ENCODE measurements around the gene NID2.

NID2 gene

DNA sequence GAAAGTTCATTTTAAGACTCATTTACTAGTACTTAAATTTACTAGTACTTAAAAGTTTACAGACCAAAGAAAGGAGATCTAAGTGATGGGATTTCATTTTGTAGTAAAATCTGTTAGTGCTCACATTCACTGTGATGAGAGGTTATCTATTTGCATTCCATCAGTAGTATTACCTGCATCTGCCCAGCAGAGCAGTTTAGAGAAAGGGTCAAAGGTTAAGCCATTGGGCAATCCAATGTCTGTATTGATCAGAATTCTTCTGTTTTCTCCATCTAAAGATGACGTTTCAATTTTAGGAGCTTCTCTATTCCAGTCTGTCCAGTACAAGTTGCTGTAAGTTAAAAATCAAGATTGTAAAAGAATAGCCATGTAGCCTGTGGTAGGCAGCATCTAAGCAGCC lies 61.2 kb downstream of the NID2 start:
- Histone ChIP-seq H3K4me2 (ENCODE audit: insufficient read depth, low read length, poor library complexity, severe bottlenecking) (no peak overlapping the region), H2BK12ac (ENCODE audit: low read length) (no peak overlapping the region), H3K79me1 (ENCODE audit: low read depth, low read length) (peaks cover 2% of the 10 kb centered on the region), H4K8ac (ENCODE audit: low read depth, low read length) (no peak overlapping the region), H3K4me3 (ENCODE audit: low read length in 2 of 2) (no peak overlapping the region), H3K36me3 (replicated peaks in 1 of 2; ENCODE audit: control insufficient read depth in 2 of 2, insufficient read depth in 2 of 2, low read length in 2 of 2) (peaks cover 35 to 97% of the 10 kb centered on the region in 2 donors), H3K9me3 (replicated peaks in 1 of 2; ENCODE audit: control insufficient read depth in 2 of 2, insufficient read depth in 1 of 2, low read depth in 1 of 2, low read length in 2 of 2) (no peaks in the 10 kb centered on the region), H2AFZ (ENCODE audit: low read length) (no peak overlapping the region), H4K91ac (ENCODE audit: low read depth, low read length, poor library complexity) (no peak overlapping the region), H3K14ac (ENCODE audit: low read length) (no peak overlapping the region), H3K18ac (ENCODE audit: low read length) (no peak overlapping the region), H3K27me3 (ENCODE audit: control insufficient read depth in 3 of 3, insufficient read depth in 3 of 3, low read depth in 1 of 3, low read length in 3 of 3) (no peaks in the 10 kb centered on the region), H2BK15ac (ENCODE audit: low read length) (no peak overlapping the region), H3K4me1 (ENCODE audit: control insufficient read depth in 2 of 2, insufficient read depth in 1 of 2, low read depth in 1 of 2, low read length in 2 of 2) (no peaks in the 10 kb centered on the region), H2BK5ac (ENCODE audit: low read length) (no peak overlapping the region), H2BK120ac (ENCODE audit: low read depth, low read length) (no peak overlapping the region), H3K27ac (replicated peaks; ENCODE audit: low read length) (no peak overlapping the region), H3K9ac (ENCODE audit: low read depth, low read length, poor library complexity) (no peak overlapping the region), H3K4ac (ENCODE audit: low read length) (no peak overlapping the region), H2AK5ac (ENCODE audit: low read depth, low read length) (no peak overlapping the region), H3K23ac (ENCODE audit: low read depth, low read length, poor library complexity) (no peak overlapping the region)
- no peak for DNase-seq (ENCODE audit: low spot score)
- no CpG with 5 or more reads among the region's 1 CpG for WGBS, 2 donors (ENCODE audit: extremely low coverage in 2 of 2, insufficient read length in 2 of 2, insufficient replicate concordance in 1 of 2)

DNA sequence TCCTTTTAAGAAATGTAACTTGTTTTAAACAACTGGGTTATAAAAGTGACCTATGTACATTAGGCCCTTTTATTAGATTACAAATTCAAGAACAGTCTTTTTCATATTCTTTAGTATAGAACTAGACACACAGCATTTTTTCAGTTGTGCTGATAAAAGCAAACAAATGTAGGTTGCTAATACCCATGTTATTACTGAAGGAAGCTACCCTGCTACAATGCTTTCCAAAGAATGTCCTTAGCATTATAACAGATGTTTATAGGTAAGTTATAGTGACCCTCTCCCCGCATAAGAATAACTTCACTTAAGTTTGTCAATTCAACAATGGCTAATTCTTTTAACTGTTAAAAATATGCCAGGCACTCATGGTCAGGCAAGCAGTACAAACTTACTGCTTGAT lies 61.6 kb downstream of the NID2 start:
- H3K36me3 ChIP-seq (replicated peaks in 1 of 2; ENCODE audit: control insufficient read depth in 2 of 2, insufficient read depth in 2 of 2, low read length in 2 of 2), result peaks cover 38 to 100% of the 10 kb centered on the region in 2 donors
- H2AFZ ChIP-seq (ENCODE audit: low read length), result no peak overlapping the region
- DNase-seq (ENCODE audit: low spot score), result no peak
- H2BK120ac ChIP-seq (ENCODE audit: low read depth, low read length), result no peak overlapping the region
- H2BK12ac ChIP-seq (ENCODE audit: low read length), result no peak overlapping the region
- H3K4me1 ChIP-seq (ENCODE audit: control insufficient read depth in 2 of 2, insufficient read depth in 1 of 2, low read depth in 1 of 2, low read length in 2 of 2), result peaks cover 1 to 2% of the 10 kb centered on the region in 2 donors
- no peak overlapping the region for H3K9ac ChIP-seq (ENCODE audit: low read depth, low read length, poor library complexity)
- H3K4me2 ChIP-seq (ENCODE audit: insufficient read depth, low read length, poor library complexity, severe bottlenecking), result no peak overlapping the region
- no peaks in the 10 kb centered on the region for H3K9me3 ChIP-seq (replicated peaks in 1 of 2; ENCODE audit: control insufficient read depth in 2 of 2, insufficient read depth in 1 of 2, low read depth in 1 of 2, low read length in 2 of 2)
- no peak overlapping the region for H3K18ac ChIP-seq (ENCODE audit: low read length)
- H3K4ac ChIP-seq (ENCODE audit: low read length), result no peak overlapping the region
- H3K79me1 ChIP-seq (ENCODE audit: low read depth, low read length), result peaks cover 2% of the 10 kb centered on the region
- H4K91ac ChIP-seq (ENCODE audit: low read depth, low read length, poor library complexity), result no peak overlapping the region
- H2BK15ac ChIP-seq (ENCODE audit: low read length), result no peak overlapping the region
- no peaks in the 10 kb centered on the region for H3K27me3 ChIP-seq (ENCODE audit: control insufficient read depth in 3 of 3, insufficient read depth in 3 of 3, low read depth in 1 of 3, low read length in 3 of 3)
- H3K23ac ChIP-seq (ENCODE audit: low read depth, low read length, poor library complexity), result no peak overlapping the region
- H3K14ac ChIP-seq (ENCODE audit: low read length), result no peak overlapping the region
- no peak overlapping the region for H3K4me3 ChIP-seq (ENCODE audit: low read length in 2 of 2)
- no peak overlapping the region for H2AK5ac ChIP-seq (ENCODE audit: low read depth, low read length)
- WGBS, 2 donors (ENCODE audit: extremely low coverage in 2 of 2, insufficient read length in 2 of 2, insufficient replicate concordance in 1 of 2), result no CpG with 5 or more reads among the region's 1 CpG
- no peak overlapping the region for H2BK5ac ChIP-seq (ENCODE audit: low read length)
- no peak overlapping the region for H4K8ac ChIP-seq (ENCODE audit: low read depth, low read length)
- no peak overlapping the region for H3K27ac ChIP-seq (replicated peaks; ENCODE audit: low read length)

DNA sequence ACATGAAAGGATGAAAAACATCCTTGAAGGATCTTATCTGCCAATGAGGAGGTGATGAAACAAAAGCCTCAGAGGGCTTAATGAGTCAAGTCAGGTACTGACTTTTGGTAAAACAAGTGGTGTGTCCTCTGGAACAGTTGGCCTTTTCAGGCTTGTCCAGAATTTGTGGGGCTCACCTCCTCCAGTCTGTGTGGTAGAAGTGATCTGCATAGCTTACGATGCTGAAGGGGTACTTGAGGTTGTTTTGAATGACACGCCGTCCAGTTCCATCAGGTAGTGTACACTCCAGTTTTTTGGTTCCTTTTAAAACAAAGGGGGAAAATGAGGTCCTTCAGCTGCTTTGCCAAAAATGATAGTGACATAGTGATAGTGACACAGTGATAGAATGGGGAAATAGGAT lies 62.5 kb downstream of the NID2 start:
- Histone ChIP-seq H2BK15ac (ENCODE audit: low read length) (no peak overlapping the region), H3K14ac (ENCODE audit: low read length) (no peak overlapping the region), H3K4me3 (ENCODE audit: low read length in 2 of 2) (no peak overlapping the region), H3K4me2 (ENCODE audit: insufficient read depth, low read length, poor library complexity, severe bottlenecking) (no peak overlapping the region), H2AK5ac (ENCODE audit: low read depth, low read length) (no peak overlapping the region), H2BK12ac (ENCODE audit: low read length) (no peak overlapping the region), H4K91ac (ENCODE audit: low read depth, low read length, poor library complexity) (no peak overlapping the region), H2AFZ (ENCODE audit: low read length) (no peak overlapping the region), H3K79me1 (ENCODE audit: low read depth, low read length) (peaks cover 2% of the 10 kb centered on the region), H3K9me3 (replicated peaks in 1 of 2; ENCODE audit: control insufficient read depth in 2 of 2, insufficient read depth in 1 of 2, low read depth in 1 of 2, low read length in 2 of 2) (no peaks in the 10 kb centered on the region), H3K9ac (ENCODE audit: low read depth, low read length, poor library complexity) (no peak overlapping the region), H2BK5ac (ENCODE audit: low read length) (no peak overlapping the region), H3K4me1 (ENCODE audit: control insufficient read depth in 2 of 2, insufficient read depth in 1 of 2, low read depth in 1 of 2, low read length in 2 of 2) (peaks cover 2% of the 10 kb centered on the region in 2 donors), H2BK120ac (ENCODE audit: low read depth, low read length) (no peak overlapping the region), H3K4ac (ENCODE audit: low read length) (no peak overlapping the region), H3K27ac (replicated peaks; ENCODE audit: low read length) (no peak overlapping the region), H3K23ac (ENCODE audit: low read depth, low read length, poor library complexity) (no peak overlapping the region), H3K36me3 (replicated peaks in 1 of 2; ENCODE audit: control insufficient read depth in 2 of 2, insufficient read depth in 2 of 2, low read length in 2 of 2) (peaks cover 36 to 100% of the 10 kb centered on the region in 2 donors), H4K8ac (ENCODE audit: low read depth, low read length) (no peak overlapping the region), H3K18ac (ENCODE audit: low read length) (no peak overlapping the region), H3K27me3 (ENCODE audit: control insufficient read depth in 3 of 3, insufficient read depth in 3 of 3, low read depth in 1 of 3, low read length in 3 of 3) (no peaks in the 10 kb centered on the region)
- no CpG with 5 or more reads among the region's 3 CpGs for WGBS, 2 donors (ENCODE audit: extremely low coverage in 2 of 2, insufficient read length in 2 of 2, insufficient replicate concordance in 1 of 2)
- DNase-seq (ENCODE audit: low spot score), result no peak

DNA sequence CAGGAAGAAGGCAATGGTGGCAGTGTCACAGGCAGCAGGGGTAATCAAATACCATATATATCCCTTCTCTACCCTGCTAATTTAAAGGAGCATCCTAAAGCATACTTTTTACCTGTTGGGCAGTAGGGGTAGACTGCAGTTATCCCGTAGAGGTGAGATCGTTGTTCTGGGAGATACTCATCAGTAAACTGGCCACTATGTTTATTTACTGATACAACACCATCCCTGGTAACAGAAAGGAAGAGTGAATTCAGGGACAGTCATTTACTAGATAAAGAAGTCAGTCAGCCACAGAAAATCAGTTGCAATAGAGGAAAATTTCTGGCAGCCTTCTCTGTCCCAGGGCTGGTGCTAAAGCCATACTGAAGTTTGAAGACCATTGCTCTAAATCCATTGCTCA lies 63.2 kb downstream of the NID2 start:
- H4K8ac ChIP-seq (ENCODE audit: low read depth, low read length), result no peak overlapping the region
- H2AFZ ChIP-seq (ENCODE audit: low read length), result no peak overlapping the region
- peaks cover 2% of the 10 kb centered on the region in 2 donors for H3K4me1 ChIP-seq (ENCODE audit: control insufficient read depth in 2 of 2, insufficient read depth in 1 of 2, low read depth in 1 of 2, low read length in 2 of 2)
- no peak overlapping the region for H3K23ac ChIP-seq (ENCODE audit: low read depth, low read length, poor library complexity)
- H3K9me3 ChIP-seq (replicated peaks in 1 of 2; ENCODE audit: control insufficient read depth in 2 of 2, insufficient read depth in 1 of 2, low read depth in 1 of 2, low read length in 2 of 2), result no peaks in the 10 kb centered on the region
- no peak overlapping the region for H4K91ac ChIP-seq (ENCODE audit: low read depth, low read length, poor library complexity)
- H3K14ac ChIP-seq (ENCODE audit: low read length), result no peak overlapping the region
- no peak overlapping the region for H2BK5ac ChIP-seq (ENCODE audit: low read length)
- H3K4ac ChIP-seq (ENCODE audit: low read length), result no peak overlapping the region
- no peak for DNase-seq (ENCODE audit: low spot score)
- H2BK120ac ChIP-seq (ENCODE audit: low read depth, low read length), result no peak overlapping the region
- peaks cover 31 to 100% of the 10 kb centered on the region in 2 donors for H3K36me3 ChIP-seq (replicated peaks in 1 of 2; ENCODE audit: control insufficient read depth in 2 of 2, insufficient read depth in 2 of 2, low read length in 2 of 2)
- no peak overlapping the region for H2BK15ac ChIP-seq (ENCODE audit: low read length)
- no peak overlapping the region for H3K4me3 ChIP-seq (ENCODE audit: low read length in 2 of 2)
- no peak overlapping the region for H3K4me2 ChIP-seq (ENCODE audit: insufficient read depth, low read length, poor library complexity, severe bottlenecking)
- H2AK5ac ChIP-seq (ENCODE audit: low read depth, low read length), result no peak overlapping the region
- WGBS, 2 donors (ENCODE audit: extremely low coverage in 2 of 2, insufficient read length in 2 of 2, insufficient replicate concordance in 1 of 2), result no CpG with 5 or more reads among the region's 2 CpGs
- H3K27me3 ChIP-seq (ENCODE audit: control insufficient read depth in 3 of 3, insufficient read depth in 3 of 3, low read depth in 1 of 3, low read length in 3 of 3), result no peaks in the 10 kb centered on the region
- no peak overlapping the region for H3K9ac ChIP-seq (ENCODE audit: low read depth, low read length, poor library complexity)
- peaks cover 2% of the 10 kb centered on the region for H3K79me1 ChIP-seq (ENCODE audit: low read depth, low read length)
- H3K18ac ChIP-seq (ENCODE audit: low read length), result no peak overlapping the region
- H3K27ac ChIP-seq (replicated peaks; ENCODE audit: low read length), result no peak overlapping the region
- no peak overlapping the region for H2BK12ac ChIP-seq (ENCODE audit: low read length)

Data from neuronal stem cell (in vitro differentiated cells).